ENCODE measurements around the gene PHKB. TPM values are rescaled to one million over a fixed set of nuclear protein-coding genes. Genes with fewer than 3 reads are reported as not detected.
A peak's percentile ranks its signal among the peaks of the same experiment; 100 is the strongest.

PHKB gene
- total RNA-seq, 2 donors from 2014 or later, result 56.2 to 59.5 TPM

DNA sequence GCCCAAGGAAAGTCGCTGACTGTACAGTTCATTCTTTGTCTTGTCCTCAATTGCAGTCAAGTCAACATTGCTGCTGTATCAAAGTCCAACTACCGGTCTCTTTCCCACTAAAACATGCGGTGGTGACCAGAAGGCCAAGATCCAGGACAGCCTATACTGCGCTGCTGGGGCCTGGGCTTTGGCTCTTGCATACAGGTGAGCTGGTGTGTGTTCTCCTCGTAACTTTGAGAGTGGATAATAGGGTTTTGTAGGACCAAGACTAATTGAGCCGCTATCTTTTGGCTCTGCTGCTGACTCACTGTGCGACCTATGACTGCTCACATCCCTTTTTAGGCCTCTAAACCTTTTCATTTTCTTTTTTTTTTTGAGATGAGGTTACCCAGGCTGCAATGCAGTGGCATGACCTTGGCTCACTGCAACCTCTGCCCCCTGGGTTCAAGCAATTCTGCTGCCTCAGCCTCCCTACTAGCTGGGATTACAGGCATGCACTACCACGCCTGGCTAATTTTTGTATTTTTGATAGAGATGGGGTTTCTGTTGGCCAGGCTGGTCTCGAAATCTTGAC lies 38.7 kb downstream of the PHKB start:
- peaks cover 8% of the 10 kb centered on the region for H3K36me3 Mint-ChIP-seq (ENCODE audit: low read depth)

DNA sequence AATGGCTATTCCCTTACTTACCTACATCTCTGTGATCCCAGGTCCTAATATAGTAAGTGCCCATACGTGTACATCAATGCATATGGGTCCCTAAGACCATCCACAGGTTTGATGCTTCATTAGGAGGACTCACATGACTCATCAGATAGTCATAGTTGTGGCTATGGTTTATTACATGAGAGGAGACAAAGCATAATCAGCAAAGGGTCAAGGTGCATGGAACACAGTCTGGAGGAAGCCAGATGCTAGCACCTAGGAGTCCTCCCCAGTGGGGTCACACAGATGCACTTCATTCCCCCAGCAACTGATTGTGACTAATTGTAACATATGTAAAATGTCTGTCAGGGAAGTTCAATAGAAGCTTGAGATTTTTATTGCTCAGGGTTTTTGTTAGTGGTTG lies 42.8 kb downstream of the PHKB start:
- no peak for DNase-seq
- Mint-ChIP-seq H3K4me1 (no peaks in the 10 kb centered on the region), H3K27ac (no peak overlapping the region), H3K4me3 (no peak overlapping the region), H3K36me3 (ENCODE audit: low read depth) (peaks cover 4% of the 10 kb centered on the region), H3K27me3 (no peaks in the 10 kb centered on the region)
- no peaks in the 10 kb centered on the region for H3K9me3 ChIP-seq (ENCODE audit: control insufficient read depth, low read length, poor library complexity, severe bottlenecking)
- ATAC-seq, result no peak

More for the DNA sequence above, 38.7 kb downstream of the PHKB start:
- H3K27ac Mint-ChIP-seq, result no peak overlapping the region
- no peak for DNase-seq
- H3K4me1 Mint-ChIP-seq, result peaks cover 5% of the 10 kb centered on the region
- no peak overlapping the region for H3K4me3 Mint-ChIP-seq
- H3K27me3 Mint-ChIP-seq, result no peaks in the 10 kb centered on the region
- ATAC-seq, result no peak
- no peaks in the 10 kb centered on the region for H3K9me3 ChIP-seq (ENCODE audit: control insufficient read depth, low read length, poor library complexity, severe bottlenecking)

DNA sequence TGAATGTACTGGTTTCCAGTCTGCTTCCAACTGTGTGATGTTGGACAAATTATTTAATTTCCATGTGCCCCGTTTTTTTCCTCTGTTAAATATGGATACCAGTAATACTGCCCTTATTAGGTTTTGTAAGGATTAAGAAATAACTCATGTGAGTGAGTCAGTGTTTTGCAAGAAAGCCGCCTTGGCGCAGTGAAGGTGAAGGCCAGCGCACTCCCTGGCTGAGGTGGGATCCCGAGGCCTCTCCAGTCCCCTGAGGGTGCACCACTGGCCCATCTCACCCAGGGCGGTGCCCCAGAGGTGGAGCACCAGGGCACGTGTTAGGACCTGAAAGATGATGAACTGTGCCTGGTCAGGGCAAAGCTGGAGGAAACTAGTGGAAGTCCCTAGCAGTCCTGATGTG lies 43.5 kb downstream of the PHKB start:
- H3K9me3 ChIP-seq (ENCODE audit: control insufficient read depth, low read length, poor library complexity, severe bottlenecking), result no peaks in the 10 kb centered on the region

DNA sequence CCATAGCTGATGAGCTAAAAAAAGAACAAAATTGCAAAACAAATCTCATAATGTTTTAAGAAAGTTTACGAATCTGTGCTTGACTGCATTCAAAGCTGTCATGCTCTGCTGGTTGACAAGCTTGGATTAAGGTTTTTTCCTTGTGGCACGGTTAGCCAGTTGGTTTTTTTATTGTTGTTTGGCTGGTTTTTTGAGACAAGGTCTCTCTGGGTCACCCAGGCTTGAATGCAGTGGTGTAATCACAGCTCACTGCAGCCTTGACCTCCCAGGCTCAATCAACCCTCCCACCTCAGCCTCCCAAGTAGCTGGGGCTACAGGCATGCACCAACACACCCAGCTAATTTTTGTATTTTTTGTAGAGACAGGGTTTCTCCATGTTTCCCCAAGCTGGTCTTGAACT lies 45.7 kb downstream of the PHKB start:
- H3K27ac Mint-ChIP-seq, result no peak overlapping the region
- H3K9me3 ChIP-seq (ENCODE audit: control insufficient read depth, low read length, poor library complexity, severe bottlenecking), result no peaks in the 10 kb centered on the region
- DNase-seq (no peak), ATAC-seq (no peak)
- H3K4me3 Mint-ChIP-seq, result no peak overlapping the region
- no peaks in the 10 kb centered on the region for H3K4me1 Mint-ChIP-seq
- H3K27me3 Mint-ChIP-seq, result no peaks in the 10 kb centered on the region
- H3K36me3 Mint-ChIP-seq (ENCODE audit: low read depth), result peaks cover 4% of the 10 kb centered on the region

More for the DNA sequence above, 43.5 kb downstream of the PHKB start:
- Mint-ChIP-seq H3K27me3 (no peaks in the 10 kb centered on the region), H3K36me3 (ENCODE audit: low read depth) (peaks cover 4% of the 10 kb centered on the region), H3K27ac (no peak overlapping the region), H3K4me3 (no peak overlapping the region), H3K4me1 (no peaks in the 10 kb centered on the region)
- DNase-seq (no peak), ATAC-seq (no peak)

DNA sequence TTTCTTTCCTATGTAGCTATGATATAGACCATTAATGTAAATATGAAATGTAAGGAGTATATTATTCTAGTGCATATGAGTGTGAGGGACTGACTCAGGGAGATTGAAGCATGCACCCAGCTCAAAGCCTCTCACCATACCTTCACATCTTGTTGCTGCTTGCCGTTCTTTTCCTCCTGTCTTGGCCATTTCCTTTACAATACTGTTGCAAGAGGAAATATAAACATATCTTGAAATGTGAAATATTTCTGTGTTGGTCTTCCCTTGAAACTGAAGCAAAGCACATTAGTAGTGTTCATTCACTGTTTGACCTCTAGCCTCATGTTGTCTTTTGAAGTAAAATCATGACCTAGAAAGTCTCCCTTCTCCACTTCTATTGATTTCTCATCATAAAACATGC lies 46.6 kb downstream of the PHKB start:
- DNase-seq, result no peak
- H3K4me3 Mint-ChIP-seq, result no peak overlapping the region
- H3K4me1 Mint-ChIP-seq, result no peaks in the 10 kb centered on the region
- no peaks in the 10 kb centered on the region for H3K9me3 ChIP-seq (ENCODE audit: control insufficient read depth, low read length, poor library complexity, severe bottlenecking)
- no peaks in the 10 kb centered on the region for H3K27me3 Mint-ChIP-seq
- H3K36me3 Mint-ChIP-seq (ENCODE audit: low read depth), result peaks cover 4% of the 10 kb centered on the region
- H3K27ac Mint-ChIP-seq, result no peak overlapping the region
- no peak for ATAC-seq

DNA sequence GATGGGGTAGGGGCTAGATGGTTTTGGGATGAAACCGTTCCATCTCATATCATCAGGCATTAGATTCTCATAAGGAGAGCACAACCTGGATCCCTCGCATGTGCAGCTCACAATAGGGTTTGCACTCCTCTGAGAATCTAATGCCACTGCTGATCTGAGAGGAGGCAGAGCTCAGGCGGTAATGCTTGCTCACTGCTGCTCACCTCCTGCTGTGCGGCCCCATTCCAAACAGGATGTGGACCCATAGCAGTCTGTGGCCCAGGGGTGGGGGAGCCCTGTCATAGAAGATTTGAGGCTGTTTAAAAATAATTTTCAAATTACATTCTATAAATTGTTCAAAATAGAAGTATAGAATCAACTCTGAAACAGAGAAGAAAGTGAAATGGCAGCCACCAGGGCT lies 50.8 kb downstream of the PHKB start:
- Mint-ChIP-seq H3K4me1 (no peaks in the 10 kb centered on the region), H3K27ac (no peak overlapping the region), H3K27me3 (no peaks in the 10 kb centered on the region), H3K36me3 (ENCODE audit: low read depth) (peaks cover 6% of the 10 kb centered on the region), H3K4me3 (no peak overlapping the region)
- no peaks in the 10 kb centered on the region for H3K9me3 ChIP-seq (ENCODE audit: control insufficient read depth, low read length, poor library complexity, severe bottlenecking)
- no peak for ATAC-seq
- DNase-seq, result no peak

DNA sequence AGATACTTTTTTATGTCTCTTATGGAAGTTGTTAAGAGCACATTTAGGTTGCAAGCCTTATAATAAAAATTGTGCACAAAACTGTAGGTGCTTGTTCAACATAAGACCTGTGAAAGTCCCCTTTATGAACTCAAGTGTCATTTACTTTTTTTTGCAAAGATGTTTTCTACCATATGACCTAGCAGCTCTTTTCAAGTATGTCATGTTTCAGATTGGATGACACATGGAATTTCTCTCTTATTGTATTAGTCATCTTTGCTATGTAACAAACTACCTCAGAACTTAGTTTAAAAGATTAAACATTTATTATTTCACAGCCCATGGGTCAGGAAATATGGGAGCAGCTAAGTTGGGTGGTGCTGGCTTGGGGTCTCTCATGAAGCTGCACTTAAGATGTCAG lies 57.9 kb downstream of the PHKB start:
- H3K36me3 Mint-ChIP-seq (ENCODE audit: low read depth), result peaks cover 7% of the 10 kb centered on the region
- H3K27ac Mint-ChIP-seq, result no peak overlapping the region
- no peaks in the 10 kb centered on the region for H3K9me3 ChIP-seq (ENCODE audit: control insufficient read depth, low read length, poor library complexity, severe bottlenecking)
- no peak for DNase-seq
- no peak overlapping the region for H3K4me3 Mint-ChIP-seq
- H3K27me3 Mint-ChIP-seq, result no peaks in the 10 kb centered on the region
- ATAC-seq, result no peak
- peaks cover 4% of the 10 kb centered on the region for H3K4me1 Mint-ChIP-seq

DNA sequence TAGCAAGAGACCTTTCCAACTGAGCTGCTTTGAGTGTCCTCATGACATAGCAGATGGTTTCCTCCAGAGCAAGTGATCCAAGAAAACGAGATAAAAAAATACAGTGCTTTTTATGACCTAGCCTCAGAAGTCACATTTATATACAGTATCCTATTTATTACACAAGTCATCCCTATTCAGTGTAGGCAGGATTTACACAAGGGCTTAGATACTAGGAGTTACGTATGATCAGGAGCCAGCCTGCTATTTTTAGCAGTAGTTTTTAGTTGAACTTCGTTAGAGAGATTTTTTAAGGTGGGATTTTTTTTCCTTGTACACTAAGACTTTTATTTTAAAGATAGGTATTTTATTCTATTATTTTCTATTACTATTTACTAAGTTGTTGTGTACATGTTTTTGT lies 58.4 kb downstream of the PHKB start:
- Mint-ChIP-seq H3K27ac (no peak overlapping the region), H3K4me1 (peaks cover 4% of the 10 kb centered on the region), H3K27me3 (no peaks in the 10 kb centered on the region), H3K4me3 (no peak overlapping the region), H3K36me3 (ENCODE audit: low read depth) (peaks cover 7% of the 10 kb centered on the region)
- DNase-seq (no peak), ATAC-seq (no peak)
- H3K9me3 ChIP-seq (ENCODE audit: control insufficient read depth, low read length, poor library complexity, severe bottlenecking), result no peaks in the 10 kb centered on the region

DNA sequence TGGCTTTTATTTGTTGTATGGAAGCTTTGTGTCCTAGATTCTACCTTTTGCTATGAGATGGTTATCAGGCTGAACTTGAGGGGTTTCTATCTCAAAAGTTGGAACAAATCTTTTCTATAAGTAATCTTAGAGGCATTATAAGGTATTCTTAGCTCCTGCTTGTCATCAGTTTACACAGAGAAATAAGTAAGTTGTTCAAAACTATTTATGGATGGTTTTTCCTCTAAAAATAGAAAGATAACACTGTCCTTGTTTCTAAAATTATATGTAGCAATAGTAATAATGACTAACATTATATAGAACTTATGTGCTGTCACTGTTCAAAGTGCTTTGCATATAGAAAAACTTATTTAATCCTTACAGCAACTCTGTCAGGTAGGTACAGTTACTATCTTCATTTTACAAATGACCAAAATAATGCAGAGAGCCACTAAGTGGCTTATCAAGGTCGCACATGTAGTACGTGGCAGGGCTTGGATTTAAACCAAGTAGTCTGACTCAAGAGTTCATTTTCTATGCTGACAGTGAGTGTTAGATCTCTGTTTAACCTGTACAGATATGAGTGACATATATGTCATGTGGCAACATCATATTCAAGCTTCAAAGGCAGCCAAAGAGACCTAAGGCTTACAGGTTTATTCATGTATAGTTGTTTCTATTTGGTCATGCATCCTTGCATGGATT lies 59.0 kb downstream of the PHKB start:
- DNase-seq (no peak), ATAC-seq (no peak)
- peaks cover 4% of the 10 kb centered on the region for H3K4me1 Mint-ChIP-seq
- no peak overlapping the region for H3K4me3 Mint-ChIP-seq
- peaks cover 3% of the 10 kb centered on the region for H3K36me3 Mint-ChIP-seq (ENCODE audit: low read depth)
- H3K27ac Mint-ChIP-seq, result no peak overlapping the region
- no peaks in the 10 kb centered on the region for H3K27me3 Mint-ChIP-seq
- H3K9me3 ChIP-seq (ENCODE audit: control insufficient read depth, low read length, poor library complexity, severe bottlenecking), result no peaks in the 10 kb centered on the region

DNA sequence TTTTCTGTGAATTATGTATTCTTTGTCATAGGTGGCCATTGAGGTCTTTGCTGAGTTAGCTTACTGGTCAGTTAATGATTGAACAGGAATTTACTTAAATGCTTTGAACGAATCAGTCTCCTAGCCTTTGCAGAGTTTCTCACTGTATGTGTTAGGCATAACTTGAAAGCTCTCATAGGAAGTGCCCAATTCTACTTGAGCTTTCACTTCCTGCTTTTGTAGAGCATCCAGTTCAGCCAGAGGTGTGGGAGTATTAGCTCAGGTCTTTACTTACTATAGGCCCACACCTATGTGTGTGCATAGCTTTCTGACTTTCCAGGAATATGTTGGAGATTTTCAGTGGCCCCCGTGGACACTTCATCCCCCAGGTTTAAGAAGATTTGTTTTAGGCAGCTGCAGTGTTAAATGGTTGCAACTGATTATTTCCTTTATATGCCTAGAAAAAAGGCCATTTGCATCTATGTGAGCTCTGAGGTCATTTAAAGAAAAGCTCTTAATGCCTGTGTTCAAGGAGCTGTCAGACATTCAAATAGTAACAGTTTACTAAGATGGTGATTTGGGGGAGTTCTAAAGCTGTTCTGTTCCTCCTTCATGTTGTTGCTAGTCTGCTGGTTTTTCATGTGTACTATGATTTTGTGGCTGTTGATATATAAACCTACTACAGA lies 62.3 kb downstream of the PHKB start:
- no peaks in the 10 kb centered on the region for H3K9me3 ChIP-seq (ENCODE audit: control insufficient read depth, low read length, poor library complexity, severe bottlenecking)
- Mint-ChIP-seq H3K27me3 (no peaks in the 10 kb centered on the region), H3K4me3 (no peak overlapping the region), H3K4me1 (peaks cover 4% of the 10 kb centered on the region), H3K36me3 (ENCODE audit: low read depth) (peaks cover 3% of the 10 kb centered on the region), H3K27ac (no peak overlapping the region)
- ATAC-seq, result peak; percentile 46
- no peak for DNase-seq

DNA sequence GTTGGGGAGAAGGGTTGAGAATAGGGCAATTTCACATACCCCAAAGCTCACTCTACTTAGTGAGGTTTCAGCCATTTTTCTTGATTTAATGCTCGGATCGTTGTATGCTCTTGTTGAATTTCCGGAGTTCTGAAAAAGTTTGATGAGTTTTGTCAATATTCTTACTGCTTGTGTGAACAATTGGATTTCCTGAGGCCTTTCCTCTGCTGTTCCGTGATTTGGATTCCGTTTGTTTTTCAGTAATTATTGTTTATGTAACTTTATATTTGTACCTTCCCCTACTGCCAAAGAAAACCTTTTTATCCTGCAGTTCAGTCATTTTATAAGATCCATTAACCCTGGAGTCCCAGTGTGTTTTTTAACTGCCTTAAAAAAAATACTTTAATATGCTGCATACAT lies 62.9 kb downstream of the PHKB start:
- H3K27me3 Mint-ChIP-seq, result no peaks in the 10 kb centered on the region
- H3K4me1 Mint-ChIP-seq, result peaks cover 4% of the 10 kb centered on the region
- ATAC-seq, result no peak
- peaks cover 3% of the 10 kb centered on the region for H3K36me3 Mint-ChIP-seq (ENCODE audit: low read depth)
- no peak overlapping the region for H3K4me3 Mint-ChIP-seq
- DNase-seq, result no peak
- no peaks in the 10 kb centered on the region for H3K9me3 ChIP-seq (ENCODE audit: control insufficient read depth, low read length, poor library complexity, severe bottlenecking)
- H3K27ac Mint-ChIP-seq, result no peak overlapping the region

DNA sequence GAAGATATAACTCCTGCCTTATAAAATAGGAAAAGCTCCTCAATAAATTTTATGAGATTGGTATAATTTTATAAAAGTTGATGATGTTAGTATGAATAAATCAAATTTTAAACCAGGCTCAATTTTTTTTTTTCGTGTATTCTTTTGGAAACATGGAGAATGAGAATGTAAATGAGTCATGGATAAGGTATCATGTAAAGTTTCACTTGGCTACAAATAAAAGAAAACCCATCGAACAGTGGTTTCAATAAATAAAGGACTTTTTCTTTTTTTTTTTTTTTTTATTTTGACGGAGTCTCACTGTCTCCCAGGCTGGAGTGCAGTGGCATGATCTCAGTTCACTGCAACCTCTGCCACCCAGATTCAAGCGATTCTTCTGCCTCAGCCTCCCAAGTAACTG lies 67.3 kb downstream of the PHKB start:
- Mint-ChIP-seq H3K4me3 (no peak overlapping the region), H3K36me3 (ENCODE audit: low read depth) (no peaks in the 10 kb centered on the region), H3K4me1 (no peaks in the 10 kb centered on the region), H3K27me3 (no peaks in the 10 kb centered on the region), H3K27ac (no peak overlapping the region)
- no peaks in the 10 kb centered on the region for H3K9me3 ChIP-seq (ENCODE audit: control insufficient read depth, low read length, poor library complexity, severe bottlenecking)
- DNase-seq (no peak), ATAC-seq (no peak)

DNA sequence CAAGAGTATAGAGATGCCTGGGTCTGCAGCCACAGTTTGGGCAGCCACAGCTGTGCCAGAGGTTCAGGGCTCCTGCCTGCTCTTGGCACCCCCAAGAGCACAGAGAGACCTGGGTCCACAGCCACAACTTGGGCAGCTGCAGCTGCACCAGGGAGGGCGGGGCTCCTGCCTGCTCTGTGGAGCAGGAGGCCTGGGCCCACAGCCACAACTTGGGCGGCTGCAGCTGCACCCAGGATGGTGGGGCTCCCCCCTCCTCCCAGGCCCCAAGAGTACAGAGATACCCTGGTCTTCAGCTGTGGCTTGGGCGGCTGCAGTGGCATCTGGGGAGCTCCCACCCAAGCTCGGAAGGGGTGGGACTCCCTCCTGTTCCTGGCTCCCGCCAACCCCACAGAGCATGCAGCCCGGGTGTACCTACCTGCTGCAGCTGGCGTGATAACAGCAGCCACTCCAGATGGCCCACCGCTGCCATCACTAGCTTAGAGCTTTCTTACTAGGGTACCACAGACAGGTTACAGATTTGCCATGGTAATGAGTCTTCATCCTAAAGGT lies 72.7 kb downstream of the PHKB start:
- Mint-ChIP-seq H3K4me1 (peaks cover 2% of the 10 kb centered on the region), H3K36me3 (ENCODE audit: low read depth) (no peaks in the 10 kb centered on the region), H3K27ac (peak overlapping the region; percentile 14), H3K4me3 (no peak overlapping the region), H3K27me3 (no peaks in the 10 kb centered on the region)
- DNase-seq (no peak), ATAC-seq (no peak)
- no peaks in the 10 kb centered on the region for H3K9me3 ChIP-seq (ENCODE audit: control insufficient read depth, low read length, poor library complexity, severe bottlenecking)

Data from T-helper 17 cell (primary cell).